Mesodermal cell (in vitro differentiated cells): ENCODE data around the gene LHFPL3.

Source experiments
- H3K27ac ChIP-seq: 2 replicates; pipeline ENCODE4 v1.7.0; 2013; ENCODE audit warnings: mild to moderate bottlenecking, low read depth, low read length, moderate library complexity; ENCODE audit not compliant: severe bottlenecking
- H3K36me3 ChIP-seq: 2 replicates; pipeline ENCODE4 v1.7.1; 2013; ENCODE audit warnings: mild to moderate bottlenecking, low read length, moderate library complexity; ENCODE audit not compliant: control insufficient read depth, insufficient read depth
- H3K4me1 ChIP-seq: one replicate; pipeline ENCODE4 v1.7.1; 2013; ENCODE audit warnings: mild to moderate bottlenecking, low read length; ENCODE audit not compliant: insufficient read depth, control insufficient read depth, poor library complexity, severe bottlenecking
- H3K4me3 ChIP-seq: 2 replicates; pipeline ENCODE4 v1.7.0; 2013; ENCODE audit warnings: low read length, control low read depth, mild to moderate bottlenecking; ENCODE audit not compliant: insufficient read depth, poor library complexity, severe bottlenecking; ENCODE audit errors: extremely low read depth
- H3K9me3 ChIP-seq: 2 replicates; pipeline ENCODE4 v1.7.1; 2013; ENCODE audit warnings: mild to moderate bottlenecking, low read length, moderate library complexity; ENCODE audit not compliant: control insufficient read depth
- WGBS, 2 experiments: methylation state at CpG; one replicate each; pipeline ENCODE4 v1.1.5; 2013; ENCODE audit warnings: missing lambda C conversion rate in 2 of 2; ENCODE audit not compliant: insufficient coverage in 2 of 2; 5-methylcytosine and 5-hydroxymethylcytosine counted together

Gene LHFPL3

DNA sequence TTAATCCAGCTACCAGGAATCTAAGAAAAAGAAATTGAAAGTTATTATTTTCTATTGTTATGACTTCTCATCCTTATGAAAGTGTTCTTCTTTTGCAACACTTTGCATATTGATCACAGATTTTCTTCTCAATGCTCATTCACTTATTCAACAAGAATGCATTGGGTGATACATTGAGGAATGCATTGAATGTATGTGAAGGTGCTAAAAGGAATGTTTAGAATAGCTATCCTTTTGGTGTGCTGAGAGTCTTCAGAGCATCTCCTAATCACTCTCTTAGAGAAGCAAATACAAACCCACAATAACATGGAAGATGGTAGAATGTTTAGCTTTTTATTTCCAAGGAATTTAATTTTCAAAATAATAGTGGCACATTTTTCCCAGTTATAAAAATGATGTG lies 563.5 kb downstream of the LHFPL3 start:
- no peaks in the 10 kb centered on the region for H3K9me3 ChIP-seq
- no peaks in the 10 kb centered on the region for H3K36me3 ChIP-seq
- H3K4me1 ChIP-seq: no peaks in the 10 kb centered on the region
- no peak overlapping the region for H3K27ac ChIP-seq
- H3K4me3 ChIP-seq: no peak overlapping the region

DNA sequence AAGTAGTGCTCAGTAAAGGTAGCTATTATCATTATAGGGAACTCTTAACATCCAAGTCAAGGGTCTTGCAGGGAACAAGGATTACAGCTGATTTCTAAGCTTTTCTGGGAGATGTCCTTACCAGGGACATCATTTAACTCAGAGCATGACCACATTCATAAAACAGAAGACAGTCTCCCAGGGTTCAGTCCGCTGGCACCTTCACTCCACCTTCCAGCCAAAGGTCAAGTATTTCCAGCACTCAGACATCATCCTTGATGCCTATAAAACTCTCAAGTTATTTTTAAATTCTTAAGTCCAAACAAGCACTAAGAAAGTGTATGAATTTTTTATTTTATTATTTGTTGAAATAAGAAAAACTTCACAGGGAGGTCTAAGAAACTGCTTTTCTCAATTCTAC lies 565.9 kb downstream of the LHFPL3 start:
- Histone ChIP-seq H3K36me3 (no peaks in the 10 kb centered on the region), H3K27ac (no peak overlapping the region), H3K4me1 (no peaks in the 10 kb centered on the region), H3K9me3 (no peaks in the 10 kb centered on the region), H3K4me3 (no peak overlapping the region)
- 80 to 83% methylated on average over 1 of the region's 1 CpG for WGBS, 2 experiments

DNA sequence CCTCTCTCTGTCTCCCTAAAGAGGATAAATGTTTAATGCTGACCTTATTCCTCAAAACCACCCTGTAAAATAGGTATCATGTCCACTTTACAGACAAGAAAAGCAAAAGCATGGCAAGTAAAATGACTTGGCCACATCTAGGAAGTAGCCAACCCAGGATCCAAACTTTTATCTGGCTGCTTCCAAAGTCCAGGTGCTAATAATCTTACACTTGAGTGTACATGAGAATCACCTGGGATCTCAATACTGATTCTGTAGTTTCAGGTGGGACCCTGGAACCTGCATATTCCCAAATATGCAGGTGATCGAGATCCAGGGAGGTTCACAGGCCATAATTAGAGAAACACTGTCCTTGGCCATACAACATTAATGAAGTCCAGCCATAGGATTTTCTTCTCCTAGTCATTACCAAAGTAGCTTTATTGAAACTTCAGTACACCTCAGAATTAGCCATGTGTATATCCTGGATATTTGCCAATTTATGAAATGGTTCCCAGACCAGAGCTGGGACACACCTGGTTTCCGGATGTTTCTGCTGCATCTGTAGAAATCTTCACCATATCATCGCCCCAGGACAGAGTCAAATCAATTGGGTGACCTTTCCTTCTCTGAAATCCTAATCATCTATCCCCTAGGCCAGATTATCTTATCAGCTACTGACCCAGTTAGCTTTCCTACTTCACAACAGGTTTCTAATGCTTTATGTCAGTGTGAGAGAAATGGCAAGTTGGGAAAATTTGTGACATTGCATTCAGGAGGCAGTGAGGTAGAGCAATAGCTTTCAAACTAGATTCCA lies 566.5 kb downstream of the LHFPL3 start:
- no peak overlapping the region for H3K27ac ChIP-seq
- no peaks in the 10 kb centered on the region for H3K4me1 ChIP-seq
- no peaks in the 10 kb centered on the region for H3K9me3 ChIP-seq
- no peaks in the 10 kb centered on the region for H3K36me3 ChIP-seq
- 92 to 97% methylated on average over 2 to 3 of the region's 3 CpGs for WGBS, 2 experiments
- H3K4me3 ChIP-seq: no peak overlapping the region

DNA sequence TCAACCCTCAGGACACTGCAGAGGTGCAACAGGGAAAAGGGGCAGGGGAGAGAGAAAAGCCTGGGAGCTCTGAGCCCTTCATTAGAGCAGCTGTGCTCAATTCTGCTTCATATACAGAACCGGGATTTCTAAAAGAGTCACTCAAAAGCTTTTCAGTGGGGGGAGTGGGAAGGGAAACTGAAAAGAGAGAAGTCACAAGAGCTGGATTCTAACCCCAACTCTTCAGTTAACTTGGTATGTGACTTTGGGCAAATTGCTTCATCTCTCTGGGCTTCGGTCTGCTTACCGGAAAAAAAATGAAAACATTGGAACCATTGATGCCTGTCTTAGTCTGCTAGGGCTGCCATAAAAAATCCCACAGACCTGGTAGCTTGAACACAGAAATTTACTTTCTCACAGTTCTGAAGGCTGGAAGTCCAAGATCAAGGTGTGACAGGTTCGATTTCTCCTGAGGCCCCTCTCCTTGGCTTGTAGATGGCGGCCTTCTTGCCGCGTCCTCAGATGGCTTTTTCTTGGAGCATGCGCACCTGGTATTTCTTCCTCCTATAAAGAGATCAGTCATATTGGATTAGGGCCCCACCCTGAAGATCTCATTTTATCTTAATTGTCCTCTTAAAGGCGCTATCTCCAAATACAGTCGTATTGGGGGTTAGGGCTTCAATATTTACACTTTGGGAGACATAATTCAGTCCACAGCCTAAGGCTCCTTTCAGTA lies 567.3 kb downstream of the LHFPL3 start:
- WGBS, 2 experiments: 93 to 96% methylated on average over 5 to 9 of the region's 10 CpGs
- Histone ChIP-seq H3K4me3 (no peak overlapping the region), H3K36me3 (no peaks in the 10 kb centered on the region), H3K4me1 (no peaks in the 10 kb centered on the region), H3K9me3 (no peaks in the 10 kb centered on the region), H3K27ac (no peak overlapping the region)

DNA sequence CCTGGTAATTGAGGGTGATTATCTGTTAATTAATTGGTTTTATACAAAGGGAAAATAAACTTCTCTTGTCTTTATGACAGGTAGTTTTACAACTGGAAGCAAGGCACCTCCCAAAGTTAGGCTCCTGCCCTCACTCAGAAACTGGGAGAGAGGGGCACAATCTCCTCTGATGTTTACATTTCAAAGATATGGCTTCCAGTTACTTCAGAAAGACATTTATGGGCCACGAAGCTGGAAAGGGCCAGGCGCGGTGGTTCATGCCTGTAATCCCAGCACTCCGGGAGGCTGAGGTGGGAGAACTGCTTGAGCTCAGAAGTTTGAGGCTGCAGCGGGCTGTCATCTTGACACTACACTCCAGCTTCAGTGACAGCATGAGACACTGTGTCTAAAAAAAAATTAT lies 570.0 kb downstream of the LHFPL3 start:
- no peaks in the 10 kb centered on the region for H3K4me1 ChIP-seq
- no peak overlapping the region for H3K27ac ChIP-seq
- 94% methylated on average over 5 of the region's 5 CpGs for WGBS, 2 experiments
- H3K4me3 ChIP-seq: no peak overlapping the region
- H3K36me3 ChIP-seq: no peaks in the 10 kb centered on the region
- no peaks in the 10 kb centered on the region for H3K9me3 ChIP-seq

DNA sequence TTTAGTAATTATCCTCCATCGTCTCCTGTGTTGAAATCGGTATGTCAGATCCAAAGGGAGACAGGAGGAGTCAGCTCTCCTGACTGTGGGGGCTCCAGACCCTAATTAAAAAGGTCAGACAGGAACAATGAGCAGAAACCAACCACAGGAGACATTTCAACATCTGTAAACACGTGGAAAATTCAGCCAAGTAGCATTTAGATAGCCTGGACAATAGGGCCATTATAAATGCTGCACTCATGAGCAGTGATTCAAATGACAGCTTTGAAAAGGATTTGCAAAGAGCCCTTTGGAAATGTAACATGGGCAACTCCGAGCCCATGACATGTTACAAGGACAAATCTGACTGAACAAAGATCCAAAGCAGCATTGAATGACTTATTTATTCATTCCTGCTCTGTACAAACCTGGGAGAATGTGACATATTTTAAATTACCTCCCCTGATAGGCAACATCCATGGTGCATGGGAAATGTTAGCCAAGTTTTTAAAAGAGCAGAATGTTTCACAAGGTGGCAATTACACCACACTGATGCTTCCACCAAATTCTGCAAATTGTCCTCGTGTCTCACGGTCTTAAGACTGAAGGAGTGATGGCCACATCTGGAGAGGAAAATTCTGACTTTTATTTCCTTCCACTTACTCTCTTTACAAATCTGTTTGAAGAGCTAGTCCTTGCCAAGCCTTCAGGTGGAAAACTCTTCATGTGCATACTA lies 572.3 kb downstream of the LHFPL3 start:
- WGBS, 2 experiments: 38 to 62% methylated on average over 2 to 4 of the region's 6 CpGs
- Histone ChIP-seq H3K4me3 (no peak overlapping the region), H3K9me3 (no peaks in the 10 kb centered on the region), H3K27ac (peak overlapping the region; percentile 19), H3K36me3 (no peaks in the 10 kb centered on the region), H3K4me1 (no peaks in the 10 kb centered on the region)

DNA sequence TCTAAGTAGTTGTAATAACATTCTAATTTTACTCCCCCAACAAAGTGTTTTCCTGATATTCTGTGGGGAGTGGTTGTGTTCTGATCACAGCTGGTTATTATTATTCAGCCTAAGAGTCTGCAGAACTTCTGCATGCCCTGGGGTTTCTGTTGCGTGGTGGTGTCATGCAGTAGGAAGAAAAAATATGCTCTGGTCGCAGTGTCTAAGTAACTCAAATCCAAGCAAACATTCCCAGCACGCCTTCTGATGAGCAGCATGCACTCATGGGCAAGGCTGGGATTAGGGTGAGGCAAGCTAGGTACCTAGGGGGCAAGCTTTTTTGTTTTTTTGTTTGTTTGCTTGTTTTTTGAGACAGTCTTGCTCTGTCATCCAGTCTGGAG lies 572.8 kb downstream of the LHFPL3 start:
- WGBS, 2 experiments: 74 to 87% methylated on average over 3 of the region's 3 CpGs
- Histone ChIP-seq H3K9me3 (no peaks in the 10 kb centered on the region), H3K4me3 (no peak overlapping the region), H3K4me1 (no peaks in the 10 kb centered on the region), H3K36me3 (no peaks in the 10 kb centered on the region), H3K27ac (no peak overlapping the region)

DNA sequence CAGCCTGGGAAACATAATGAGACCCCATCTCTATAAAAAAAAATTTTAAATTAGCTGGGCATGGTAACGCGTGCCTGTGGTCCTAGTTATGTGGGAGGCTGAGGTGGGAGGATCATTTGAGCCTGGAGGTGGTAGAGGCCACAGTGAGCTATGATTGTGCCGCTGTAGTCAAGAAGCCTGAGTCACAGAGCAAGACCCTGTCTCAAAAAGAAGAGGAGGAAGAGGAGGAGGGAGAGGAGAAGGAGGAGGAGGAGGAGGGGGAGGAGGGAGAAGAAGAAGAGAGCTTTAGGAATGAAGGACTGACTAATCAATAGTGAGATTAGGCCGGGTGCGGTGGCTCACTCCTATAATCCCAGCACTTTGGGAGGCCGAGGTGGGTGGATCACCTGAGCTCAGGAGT lies 573.8 kb downstream of the LHFPL3 start:
- no peak overlapping the region for H3K27ac ChIP-seq

DNA sequence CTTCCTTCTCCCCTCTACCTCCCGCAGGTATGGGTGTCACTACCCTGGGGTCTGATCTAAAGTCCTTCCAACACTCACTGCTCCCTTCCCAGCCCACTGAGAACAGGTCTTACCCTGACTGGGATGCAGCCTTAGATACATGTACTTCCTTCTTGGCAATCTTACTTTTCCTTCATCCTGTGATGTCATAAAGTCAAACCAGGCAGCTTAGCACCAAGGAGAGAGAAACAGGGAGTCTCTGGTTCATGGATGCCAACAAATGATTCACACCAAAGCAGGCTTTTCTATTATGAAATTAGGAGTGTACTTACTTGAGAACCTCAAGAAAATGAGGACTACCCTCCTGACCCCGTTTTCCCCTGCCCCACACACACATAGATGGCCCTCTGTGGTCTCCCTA lies 574.6 kb downstream of the LHFPL3 start:
- no peaks in the 10 kb centered on the region for H3K36me3 ChIP-seq
- no peaks in the 10 kb centered on the region for H3K9me3 ChIP-seq
- H3K4me1 ChIP-seq: no peaks in the 10 kb centered on the region
- WGBS, 2 experiments: 91% methylated on average over 1 of the region's 2 CpGs; no CpG with 5 or more reads in 1 of the 2 experiments
- H3K27ac ChIP-seq: no peak overlapping the region
- no peak overlapping the region for H3K4me3 ChIP-seq

More for the DNA sequence above, 573.8 kb downstream of the LHFPL3 start:
- 78 to 93% methylated on average over 5 to 6 of the region's 6 CpGs for WGBS, 2 experiments
- no peaks in the 10 kb centered on the region for H3K4me1 ChIP-seq
- no peaks in the 10 kb centered on the region for H3K36me3 ChIP-seq
- no peaks in the 10 kb centered on the region for H3K9me3 ChIP-seq
- H3K4me3 ChIP-seq: no peak overlapping the region

DNA sequence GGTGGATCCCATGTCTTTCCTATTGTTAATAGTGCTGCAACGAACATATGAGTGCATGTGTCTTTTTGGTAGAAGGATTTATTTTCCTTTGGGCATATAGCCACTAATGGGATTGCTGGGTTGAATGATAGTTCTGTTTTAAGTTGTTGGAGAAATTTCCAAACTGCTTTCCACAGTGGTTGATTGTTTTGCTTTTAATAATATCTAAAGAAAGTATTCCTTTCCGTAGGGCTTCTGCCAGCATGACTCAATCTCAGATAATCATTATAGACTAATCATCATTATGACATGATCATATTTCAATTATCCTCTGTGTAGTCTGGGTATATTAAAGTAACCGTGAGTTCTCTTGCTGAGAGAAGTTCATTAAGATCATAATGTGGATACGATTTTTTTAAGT lies 575.4 kb downstream of the LHFPL3 start:
- no peak overlapping the region for H3K27ac ChIP-seq
- WGBS, 2 experiments: 100% methylated on average over 1 of the region's 4 CpGs; no CpG with 5 or more reads in 1 of the 2 experiments
- H3K36me3 ChIP-seq: no peaks in the 10 kb centered on the region
- no peak overlapping the region for H3K4me3 ChIP-seq
- no peaks in the 10 kb centered on the region for H3K4me1 ChIP-seq
- no peaks in the 10 kb centered on the region for H3K9me3 ChIP-seq
